ENCODE data around the gene GSX2. TPM values are rescaled to one million over a fixed set of nuclear protein-coding genes. Genes with fewer than 3 reads are reported as not detected.

Gene GSX2
- total and polyA plus RNA-seq, 2 of the 13 experiments (the other 11 are each of a cell fraction or from before 2014, with no cell fraction given): not detected

GRCh38 chr4:54064317-54065111 is 35.4 kb upstream of the GSX2 start, which contains the start of gene CHIC2:
CHIC2 (minus strand) TSS chr4:54064605; CDS start chr4:54064300, 305 bp downstream.
- peak; percentile 85 for DNase-seq (ENCODE audit: low spot score)
- FAIRE-seq: no peak
- no TSS peak for BruUV-seq (replicated peaks)
- peak; percentile 93 for ATAC-seq
- peak within 1 kb of the TSS; percentile 85 for H3K27ac ChIP-seq (ENCODE audit: extremely low read length, insufficient read depth, low read length)
- peak within 1 kb of the TSS; percentile 94 for H3K9ac ChIP-seq (ENCODE audit: insufficient read depth, low read depth, low read length)
- H2AFZ ChIP-seq (ENCODE audit: low read length): peak within 1 kb of the TSS; percentile 88
- no peaks in the 10 kb centered on the region for H3K9me3 ChIP-seq (ENCODE audit: low read length)
- H3K27me3 ChIP-seq (ENCODE audit: control insufficient read depth in 1 of 2, insufficient read depth in 2 of 2, low read length in 2 of 2): no peaks in the 10 kb centered on the region; a peak in 1 of 5 replicates
- in situ Hi-C loops (cut with HindIII; ENCODE audit: extremely low pct_ligation_motif_present, low pct_unique_long_range_greater_than_20kb) (no loop called here), intact Hi-C loops (cut with micrococcal nuclease; ENCODE audit: unreplicated experiment) (loop anchor here (2.0 to 5.0 kb wide), 2 partner anchors 18 to 153 kb away; no protein-coding TSS in a partner anchor)
- H3K79me2 ChIP-seq (ENCODE audit: insufficient read depth, low read length): peaks cover 47% of the 10 kb centered on the region
- H3K36me3 ChIP-seq (replicated peaks in 1 of 2; ENCODE audit: control insufficient read depth in 1 of 2, insufficient read depth in 2 of 2, low read length in 2 of 2): no peaks in the 10 kb centered on the region
- ChIA-PET POLR2A (interaction anchor here (1.2 to 2.5 kb wide), 2 partner anchors 21 to 27 kb away, joined by 4 to 18 read pairs; no protein-coding TSS in a partner anchor), CTCF (ENCODE audit: low intra/inter-chr PET ratio, low total read pairs) (no interaction called here)
- peaks cover 47% of the 10 kb centered on the region for H3K4me1 ChIP-seq (ENCODE audit: insufficient read depth, low read length)
- H4K20me1 ChIP-seq (ENCODE audit: insufficient read depth, low read length): peaks cover 29% of the 10 kb centered on the region; the same call in 1 of the 2 replicates
- peak within 1 kb of the TSS; percentile 76 for H3K4me2 ChIP-seq (ENCODE audit: low read depth, low read length)
- H3K4me3 ChIP-seq (replicated peaks in 1 of 3; ENCODE audit: insufficient read depth in 1 of 3, low read depth in 2 of 3, low read length in 3 of 3): peak within 1 kb of the TSS; percentile 89 to 96 (median 95)
- 2% methylated on average over 15 of the region's 87 CpGs for WGBS (ENCODE audit: low lambda C conversion rate)
- TF ChIP-seq ZNF670 (CRISPR knock-in tag; IDR thresholded peaks at IDR 0.05; ENCODE audit: borderline replicate concordance): peak; percentile 52; the same call in 1 of the 2 replicates
- TF ChIP-seq MYPOP (CRISPR knock-in tag; IDR thresholded peaks at IDR 0.05): peak; percentile 58; the same call in 1 of the 2 replicates
- TF ChIP-seq U2AF2 (IDR thresholded peaks at IDR 0.05; ENCODE audit: low read depth, low read length): no peak
- TF ChIP-seq ZNF776 (CRISPR knock-in tag; IDR thresholded peaks at IDR 0.05): no peak; the same call in 1 of the 2 replicates
- no peak for TF ChIP-seq ZNF280D (CRISPR knock-in tag; IDR thresholded peaks at IDR 0.05)
- no peak; the same call in 1 of the 2 replicates for TF ChIP-seq ZNF710 (CRISPR knock-in tag; IDR thresholded peaks at IDR 0.05; ENCODE audit: borderline replicate concordance)
- TF ChIP-seq, protein P1, sequence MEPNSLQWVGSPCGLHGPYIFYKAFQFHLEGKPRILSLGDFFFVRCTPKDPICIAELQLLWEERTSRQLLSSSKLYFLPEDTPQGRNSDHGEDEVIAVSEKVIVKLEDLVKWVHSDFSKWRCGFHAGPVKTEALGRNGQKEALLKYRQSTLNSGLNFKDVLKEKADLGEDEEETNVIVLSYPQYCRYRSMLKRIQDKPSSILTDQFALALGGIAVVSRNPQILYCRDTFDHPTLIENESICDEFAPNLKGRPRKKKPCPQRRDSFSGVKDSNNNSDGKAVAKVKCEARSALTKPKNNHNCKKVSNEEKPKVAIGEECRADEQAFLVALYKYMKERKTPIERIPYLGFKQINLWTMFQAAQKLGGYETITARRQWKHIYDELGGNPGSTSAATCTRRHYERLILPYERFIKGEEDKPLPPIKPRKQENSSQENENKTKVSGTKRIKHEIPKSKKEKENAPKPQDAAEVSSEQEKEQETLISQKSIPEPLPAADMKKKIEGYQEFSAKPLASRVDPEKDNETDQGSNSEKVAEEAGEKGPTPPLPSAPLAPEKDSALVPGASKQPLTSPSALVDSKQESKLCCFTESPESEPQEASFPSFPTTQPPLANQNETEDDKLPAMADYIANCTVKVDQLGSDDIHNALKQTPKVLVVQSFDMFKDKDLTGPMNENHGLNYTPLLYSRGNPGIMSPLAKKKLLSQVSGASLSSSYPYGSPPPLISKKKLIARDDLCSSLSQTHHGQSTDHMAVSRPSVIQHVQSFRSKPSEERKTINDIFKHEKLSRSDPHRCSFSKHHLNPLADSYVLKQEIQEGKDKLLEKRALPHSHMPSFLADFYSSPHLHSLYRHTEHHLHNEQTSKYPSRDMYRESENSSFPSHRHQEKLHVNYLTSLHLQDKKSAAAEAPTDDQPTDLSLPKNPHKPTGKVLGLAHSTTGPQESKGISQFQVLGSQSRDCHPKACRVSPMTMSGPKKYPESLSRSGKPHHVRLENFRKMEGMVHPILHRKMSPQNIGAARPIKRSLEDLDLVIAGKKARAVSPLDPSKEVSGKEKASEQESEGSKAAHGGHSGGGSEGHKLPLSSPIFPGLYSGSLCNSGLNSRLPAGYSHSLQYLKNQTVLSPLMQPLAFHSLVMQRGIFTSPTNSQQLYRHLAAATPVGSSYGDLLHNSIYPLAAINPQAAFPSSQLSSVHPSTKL (CRISPR knock-in tag; IDR thresholded peaks at IDR 0.05): peak; percentile 62
- TF ChIP-seq ZGPAT (CRISPR knock-in tag; IDR thresholded peaks at IDR 0.05): peak; percentile 79; the same call in 1 of the 2 replicates
- TF ChIP-seq KDM6A (CRISPR knock-in tag; IDR thresholded peaks at IDR 0.05; ENCODE audit: low read depth): no peak
- no peak for TF ChIP-seq RBM22 (optimal IDR thresholded peaks at IDR 0.05; ENCODE audit: low read length)

All from HepG2 (cell line).